Erythroblast (primary cell): ENCODE results near the gene GID4.

ENCODE experiments used
- GATA1 ChIP-seq: IDR thresholded peaks from 2 replicates; pipeline ENCODE4 v1.6.1; 2011; ENCODE audit warnings: low read depth, mild to moderate bottlenecking, control low read depth, low read length, moderate library complexity
- POLR2A ChIP-seq: IDR thresholded peaks from 2 replicates; pipeline ENCODE4 v1.6.1; 2011; ENCODE audit warnings: mild to moderate bottlenecking, low read length

DNA sequence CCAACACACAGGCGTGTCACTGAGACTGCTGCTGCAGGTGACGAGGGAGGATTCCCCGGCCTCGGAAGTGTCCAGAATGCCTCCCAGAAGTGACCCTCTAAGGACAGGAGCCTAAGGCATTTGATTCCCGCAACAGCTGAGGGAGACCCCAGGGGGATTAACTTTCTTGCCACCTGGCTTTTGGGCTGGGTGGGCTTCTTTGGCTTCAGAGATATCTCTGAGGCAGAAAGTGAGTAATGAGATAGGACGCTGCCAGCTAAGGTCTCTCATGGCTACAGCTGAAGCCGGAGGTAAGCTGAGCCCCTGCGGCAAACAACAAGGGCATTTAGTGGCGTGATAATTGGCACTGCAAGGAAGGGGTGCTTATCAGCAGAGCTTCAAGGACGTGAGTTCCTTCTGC lies 49.6 kb upstream of the GID4 start:
- TF ChIP-seq POLR2A (no peak), GATA1 (no peak)
